ENCODE measurements around the gene METTL6.

DNA sequence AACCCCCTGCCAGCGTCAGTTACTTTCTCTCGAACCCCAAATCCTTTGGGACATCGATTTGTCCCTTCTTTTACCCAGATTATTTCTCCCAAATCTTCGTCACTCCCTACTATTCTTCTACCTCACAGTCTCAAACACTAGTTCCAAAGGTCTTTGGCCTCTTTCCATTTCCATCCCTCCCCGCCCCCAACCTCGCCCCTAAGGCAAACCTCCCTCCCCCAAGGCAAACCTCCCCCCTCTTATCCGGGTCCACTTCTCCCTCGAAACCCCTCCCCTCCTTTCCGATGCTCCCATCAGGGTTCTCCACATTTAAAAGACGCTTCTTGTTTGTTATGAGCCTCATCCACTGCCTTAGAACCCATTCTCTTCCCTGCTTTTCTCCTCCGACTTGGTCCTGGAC lies 637 bp upstream of the METTL6 start:
- TF ChIP-seq, protein P1, sequence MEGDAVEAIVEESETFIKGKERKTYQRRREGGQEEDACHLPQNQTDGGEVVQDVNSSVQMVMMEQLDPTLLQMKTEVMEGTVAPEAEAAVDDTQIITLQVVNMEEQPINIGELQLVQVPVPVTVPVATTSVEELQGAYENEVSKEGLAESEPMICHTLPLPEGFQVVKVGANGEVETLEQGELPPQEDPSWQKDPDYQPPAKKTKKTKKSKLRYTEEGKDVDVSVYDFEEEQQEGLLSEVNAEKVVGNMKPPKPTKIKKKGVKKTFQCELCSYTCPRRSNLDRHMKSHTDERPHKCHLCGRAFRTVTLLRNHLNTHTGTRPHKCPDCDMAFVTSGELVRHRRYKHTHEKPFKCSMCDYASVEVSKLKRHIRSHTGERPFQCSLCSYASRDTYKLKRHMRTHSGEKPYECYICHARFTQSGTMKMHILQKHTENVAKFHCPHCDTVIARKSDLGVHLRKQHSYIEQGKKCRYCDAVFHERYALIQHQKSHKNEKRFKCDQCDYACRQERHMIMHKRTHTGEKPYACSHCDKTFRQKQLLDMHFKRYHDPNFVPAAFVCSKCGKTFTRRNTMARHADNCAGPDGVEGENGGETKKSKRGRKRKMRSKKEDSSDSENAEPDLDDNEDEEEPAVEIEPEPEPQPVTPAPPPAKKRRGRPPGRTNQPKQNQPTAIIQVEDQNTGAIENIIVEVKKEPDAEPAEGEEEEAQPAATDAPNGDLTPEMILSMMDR (IDR thresholded peaks at IDR 0.05), result no peak
- no peak for TF ChIP-seq POLR2A (IDR thresholded peaks at IDR 0.05)
- no peak for TF ChIP-seq POLR2AphosphoS5 (IDR thresholded peaks at IDR 0.05)
